ENCODE measurements around the gene AQP3. TPM values are rescaled to one million over a fixed set of nuclear protein-coding genes. Genes with fewer than 3 reads are reported as not detected.
A peak's percentile ranks its signal among the peaks of the same experiment; 100 is the strongest.

The AQP3 gene
- total and polyA plus RNA-seq, 2 of the 13 experiments (the other 11 are each of a cell fraction or from before 2014, with no cell fraction given): 1.4 to 5.5 TPM

DNA sequence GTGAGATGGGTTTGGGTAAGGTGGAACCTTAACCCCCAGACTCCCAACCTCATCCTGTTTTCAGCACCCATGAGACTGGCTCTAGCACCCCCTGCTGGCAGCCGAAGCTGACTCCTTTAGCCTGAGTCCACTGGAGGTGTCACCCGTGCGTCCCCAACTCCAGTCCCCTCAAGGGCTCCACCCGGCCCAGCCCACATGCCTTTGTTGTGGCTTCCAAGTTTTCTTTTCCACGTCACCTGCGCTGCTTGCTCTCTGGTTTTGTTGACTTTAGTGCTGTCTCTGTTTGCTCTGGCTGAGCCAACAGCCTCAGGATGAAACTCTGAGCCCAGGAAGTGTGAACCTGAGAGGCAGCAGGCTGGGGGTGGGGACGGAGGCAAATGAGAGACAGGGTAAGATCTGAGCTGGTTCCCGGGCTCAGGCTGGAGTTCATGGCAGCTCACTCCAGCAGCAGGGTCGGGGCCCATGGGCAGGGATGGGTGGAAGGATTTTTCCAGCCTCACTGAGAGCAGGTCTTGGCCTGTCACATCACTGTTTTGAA is 31.8 kb downstream of the AQP3 start (continued):
- TF ChIP-seq, protein P1, sequence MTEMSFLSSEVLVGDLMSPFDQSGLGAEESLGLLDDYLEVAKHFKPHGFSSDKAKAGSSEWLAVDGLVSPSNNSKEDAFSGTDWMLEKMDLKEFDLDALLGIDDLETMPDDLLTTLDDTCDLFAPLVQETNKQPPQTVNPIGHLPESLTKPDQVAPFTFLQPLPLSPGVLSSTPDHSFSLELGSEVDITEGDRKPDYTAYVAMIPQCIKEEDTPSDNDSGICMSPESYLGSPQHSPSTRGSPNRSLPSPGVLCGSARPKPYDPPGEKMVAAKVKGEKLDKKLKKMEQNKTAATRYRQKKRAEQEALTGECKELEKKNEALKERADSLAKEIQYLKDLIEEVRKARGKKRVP (CRISPR knock-in tag; IDR thresholded peaks at IDR 0.05): peak in 1 of 2 experiments; percentile 96; a peak in 2 of 4 replicates
- TF ChIP-seq SAFB2 (CRISPR knock-in tag; IDR thresholded peaks at IDR 0.05; ENCODE audit: borderline replicate concordance, low read depth) (peak; percentile 29; the same call in 1 of the 2 replicates), GATA4 (IDR thresholded peaks at IDR 0.05; ENCODE audit: borderline replicate concordance, low read depth) (peak; percentile 78; the same call in 1 of the 2 replicates), ZNF776 (CRISPR knock-in tag; IDR thresholded peaks at IDR 0.05) (peak; percentile 28; the same call in 1 of the 2 replicates), RAD51 (IDR thresholded peaks at IDR 0.05; ENCODE audit: borderline replicate concordance) (no peak), CREB1 (IDR thresholded peaks at IDR 0.05) (peak; percentile 89), CREB1 (CRISPR knock-in tag; IDR thresholded peaks at IDR 0.05) (peak; percentile 94), YEATS4 (CRISPR knock-in tag; IDR thresholded peaks at IDR 0.05; ENCODE audit: borderline replicate concordance) (peak; percentile 83; the same call in 1 of the 2 replicates), SP1 (IDR thresholded peaks at IDR 0.05) (no peak), SP1 (CRISPR knock-in tag; IDR thresholded peaks at IDR 0.05) (peak; percentile 72), ZNF136 (CRISPR knock-in tag; IDR thresholded peaks at IDR 0.05; ENCODE audit: low read depth) (no peak), NFYB (CRISPR knock-in tag; IDR thresholded peaks at IDR 0.05) (peak; percentile 40; the same call in 1 of the 2 replicates)
- TF ChIP-seq, protein P2, sequence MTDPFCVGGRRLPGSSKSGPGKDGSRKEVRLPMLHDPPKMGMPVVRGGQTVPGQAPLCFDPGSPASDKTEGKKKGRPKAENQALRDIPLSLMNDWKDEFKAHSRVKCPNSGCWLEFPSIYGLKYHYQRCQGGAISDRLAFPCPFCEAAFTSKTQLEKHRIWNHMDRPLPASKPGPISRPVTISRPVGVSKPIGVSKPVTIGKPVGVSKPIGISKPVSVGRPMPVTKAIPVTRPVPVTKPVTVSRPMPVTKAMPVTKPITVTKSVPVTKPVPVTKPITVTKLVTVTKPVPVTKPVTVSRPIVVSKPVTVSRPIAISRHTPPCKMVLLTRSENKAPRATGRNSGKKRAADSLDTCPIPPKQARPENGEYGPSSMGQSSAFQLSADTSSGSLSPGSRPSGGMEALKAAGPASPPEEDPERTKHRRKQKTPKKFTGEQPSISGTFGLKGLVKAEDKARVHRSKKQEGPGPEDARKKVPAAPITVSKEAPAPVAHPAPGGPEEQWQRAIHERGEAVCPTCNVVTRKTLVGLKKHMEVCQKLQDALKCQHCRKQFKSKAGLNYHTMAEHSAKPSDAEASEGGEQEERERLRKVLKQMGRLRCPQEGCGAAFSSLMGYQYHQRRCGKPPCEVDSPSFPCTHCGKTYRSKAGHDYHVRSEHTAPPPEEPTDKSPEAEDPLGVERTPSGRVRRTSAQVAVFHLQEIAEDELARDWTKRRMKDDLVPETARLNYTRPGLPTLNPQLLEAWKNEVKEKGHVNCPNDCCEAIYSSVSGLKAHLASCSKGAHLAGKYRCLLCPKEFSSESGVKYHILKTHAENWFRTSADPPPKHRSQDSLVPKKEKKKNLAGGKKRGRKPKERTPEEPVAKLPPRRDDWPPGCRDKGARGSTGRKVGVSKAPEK (CRISPR knock-in tag; IDR thresholded peaks at IDR 0.05; ENCODE audit: borderline replicate concordance): peak; percentile 66; the same call in 1 of the 2 replicates
- TF ChIP-seq, protein P3, sequence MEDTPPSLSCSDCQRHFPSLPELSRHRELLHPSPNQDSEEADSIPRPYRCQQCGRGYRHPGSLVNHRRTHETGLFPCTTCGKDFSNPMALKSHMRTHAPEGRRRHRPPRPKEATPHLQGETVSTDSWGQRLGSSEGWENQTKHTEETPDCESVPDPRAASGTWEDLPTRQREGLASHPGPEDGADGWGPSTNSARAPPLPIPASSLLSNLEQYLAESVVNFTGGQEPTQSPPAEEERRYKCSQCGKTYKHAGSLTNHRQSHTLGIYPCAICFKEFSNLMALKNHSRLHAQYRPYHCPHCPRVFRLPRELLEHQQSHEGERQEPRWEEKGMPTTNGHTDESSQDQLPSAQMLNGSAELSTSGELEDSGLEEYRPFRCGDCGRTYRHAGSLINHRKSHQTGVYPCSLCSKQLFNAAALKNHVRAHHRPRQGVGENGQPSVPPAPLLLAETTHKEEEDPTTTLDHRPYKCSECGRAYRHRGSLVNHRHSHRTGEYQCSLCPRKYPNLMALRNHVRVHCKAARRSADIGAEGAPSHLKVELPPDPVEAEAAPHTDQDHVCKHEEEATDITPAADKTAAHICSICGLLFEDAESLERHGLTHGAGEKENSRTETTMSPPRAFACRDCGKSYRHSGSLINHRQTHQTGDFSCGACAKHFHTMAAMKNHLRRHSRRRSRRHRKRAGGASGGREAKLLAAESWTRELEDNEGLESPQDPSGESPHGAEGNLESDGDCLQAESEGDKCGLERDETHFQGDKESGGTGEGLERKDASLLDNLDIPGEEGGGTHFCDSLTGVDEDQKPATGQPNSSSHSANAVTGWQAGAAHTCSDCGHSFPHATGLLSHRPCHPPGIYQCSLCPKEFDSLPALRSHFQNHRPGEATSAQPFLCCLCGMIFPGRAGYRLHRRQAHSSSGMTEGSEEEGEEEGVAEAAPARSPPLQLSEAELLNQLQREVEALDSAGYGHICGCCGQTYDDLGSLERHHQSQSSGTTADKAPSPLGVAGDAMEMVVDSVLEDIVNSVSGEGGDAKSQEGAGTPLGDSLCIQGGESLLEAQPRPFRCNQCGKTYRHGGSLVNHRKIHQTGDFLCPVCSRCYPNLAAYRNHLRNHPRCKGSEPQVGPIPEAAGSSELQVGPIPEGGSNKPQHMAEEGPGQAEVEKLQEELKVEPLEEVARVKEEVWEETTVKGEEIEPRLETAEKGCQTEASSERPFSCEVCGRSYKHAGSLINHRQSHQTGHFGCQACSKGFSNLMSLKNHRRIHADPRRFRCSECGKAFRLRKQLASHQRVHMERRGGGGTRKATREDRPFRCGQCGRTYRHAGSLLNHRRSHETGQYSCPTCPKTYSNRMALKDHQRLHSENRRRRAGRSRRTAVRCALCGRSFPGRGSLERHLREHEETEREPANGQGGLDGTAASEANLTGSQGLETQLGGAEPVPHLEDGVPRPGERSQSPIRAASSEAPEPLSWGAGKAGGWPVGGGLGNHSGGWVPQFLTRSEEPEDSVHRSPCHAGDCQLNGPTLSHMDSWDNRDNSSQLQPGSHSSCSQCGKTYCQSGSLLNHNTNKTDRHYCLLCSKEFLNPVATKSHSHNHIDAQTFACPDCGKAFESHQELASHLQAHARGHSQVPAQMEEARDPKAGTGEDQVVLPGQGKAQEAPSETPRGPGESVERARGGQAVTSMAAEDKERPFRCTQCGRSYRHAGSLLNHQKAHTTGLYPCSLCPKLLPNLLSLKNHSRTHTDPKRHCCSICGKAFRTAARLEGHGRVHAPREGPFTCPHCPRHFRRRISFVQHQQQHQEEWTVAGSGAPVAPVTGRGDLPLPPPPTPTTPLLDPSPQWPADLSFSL (CRISPR knock-in tag; IDR thresholded peaks at IDR 0.05): no peak
- TF ChIP-seq, protein P4, sequence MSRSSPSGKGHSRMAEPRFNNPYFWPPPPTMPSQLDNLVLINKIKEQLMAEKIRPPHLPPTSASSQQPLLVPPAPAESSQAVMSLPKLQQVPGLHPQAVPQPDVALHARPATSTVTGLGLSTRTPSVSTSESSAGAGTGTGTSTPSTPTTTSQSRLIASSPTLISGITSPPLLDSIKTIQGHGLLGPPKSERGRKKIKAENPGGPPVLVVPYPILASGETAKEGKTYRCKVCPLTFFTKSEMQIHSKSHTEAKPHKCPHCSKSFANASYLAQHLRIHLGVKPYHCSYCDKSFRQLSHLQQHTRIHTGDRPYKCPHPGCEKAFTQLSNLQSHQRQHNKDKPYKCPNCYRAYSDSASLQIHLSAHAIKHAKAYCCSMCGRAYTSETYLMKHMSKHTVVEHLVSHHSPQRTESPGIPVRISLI (CRISPR knock-in tag; IDR thresholded peaks at IDR 0.05; ENCODE audit: borderline replicate concordance): peak; percentile 80; the same call in 1 of the 2 replicates
- TF ChIP-seq, protein P5, sequence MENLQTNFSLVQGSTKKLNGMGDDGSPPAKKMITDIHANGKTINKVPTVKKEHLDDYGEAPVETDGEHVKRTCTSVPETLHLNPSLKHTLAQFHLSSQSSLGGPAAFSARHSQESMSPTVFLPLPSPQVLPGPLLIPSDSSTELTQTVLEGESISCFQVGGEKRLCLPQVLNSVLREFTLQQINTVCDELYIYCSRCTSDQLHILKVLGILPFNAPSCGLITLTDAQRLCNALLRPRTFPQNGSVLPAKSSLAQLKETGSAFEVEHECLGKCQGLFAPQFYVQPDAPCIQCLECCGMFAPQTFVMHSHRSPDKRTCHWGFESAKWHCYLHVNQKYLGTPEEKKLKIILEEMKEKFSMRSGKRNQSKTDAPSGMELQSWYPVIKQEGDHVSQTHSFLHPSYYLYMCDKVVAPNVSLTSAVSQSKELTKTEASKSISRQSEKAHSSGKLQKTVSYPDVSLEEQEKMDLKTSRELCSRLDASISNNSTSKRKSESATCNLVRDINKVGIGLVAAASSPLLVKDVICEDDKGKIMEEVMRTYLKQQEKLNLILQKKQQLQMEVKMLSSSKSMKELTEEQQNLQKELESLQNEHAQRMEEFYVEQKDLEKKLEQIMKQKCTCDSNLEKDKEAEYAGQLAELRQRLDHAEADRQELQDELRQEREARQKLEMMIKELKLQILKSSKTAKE (CRISPR knock-in tag; IDR thresholded peaks at IDR 0.05; ENCODE audit: borderline replicate concordance): peak; percentile 99

All from HepG2 (cell line).